SIG-M5 treated with dmso at 0.1 percent for 504 hours (cell line): Measurements from ENCODE around the gene COMMD7.
"Not testable (repeated sequence)": the region's sequence is repeated elsewhere in the genome, so short reads cannot be mapped to it uniquely, and the experiment has no call there.

ENCODE experiments used
- DNase-seq: peaks from one replicate; lab custom pipeline; 2025; ENCODE audit not compliant: unreplicated experiment; lab: John Stamatoyannopoulos, UW

The COMMD7 gene

DNA sequence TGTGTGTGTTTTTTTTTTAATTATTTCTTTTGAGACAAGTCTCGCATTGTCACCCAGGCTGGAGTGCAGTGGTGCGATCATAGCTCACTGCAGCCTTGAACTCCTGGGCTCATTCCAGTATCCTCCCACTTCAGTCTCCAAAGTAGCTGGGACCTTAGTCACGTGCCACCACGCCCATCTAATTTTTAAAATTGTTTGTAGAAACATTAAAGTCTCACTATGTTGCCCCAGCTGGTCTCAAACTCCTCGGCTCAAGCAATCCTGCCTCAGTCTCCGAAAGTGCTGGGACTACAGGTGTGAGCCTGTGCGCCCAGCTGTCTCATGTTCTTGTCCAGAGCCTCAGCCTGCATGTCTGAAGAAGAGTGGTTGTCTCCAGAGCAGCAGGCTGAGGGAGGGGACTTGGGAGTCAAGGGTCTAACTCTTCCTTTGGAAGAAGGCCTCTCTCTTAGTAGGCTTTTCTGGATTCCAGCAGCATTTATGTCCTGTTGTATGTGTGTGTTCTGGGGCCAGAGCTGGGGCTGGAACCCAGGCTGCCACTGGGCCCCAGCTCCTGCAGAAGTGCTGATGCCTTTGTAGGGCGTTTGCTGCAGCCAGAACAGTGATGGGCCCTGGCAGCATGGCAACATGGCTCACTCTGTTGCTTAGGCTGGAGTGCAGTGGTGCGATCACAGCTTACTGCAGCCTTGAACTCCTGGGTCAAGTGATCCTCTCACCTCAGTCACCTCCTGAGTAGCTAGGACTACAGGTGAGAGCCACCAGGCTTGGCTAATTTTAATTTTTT, 24.3 kb upstream of the COMMD7 start:
- no peak for DNase-seq

DNA sequence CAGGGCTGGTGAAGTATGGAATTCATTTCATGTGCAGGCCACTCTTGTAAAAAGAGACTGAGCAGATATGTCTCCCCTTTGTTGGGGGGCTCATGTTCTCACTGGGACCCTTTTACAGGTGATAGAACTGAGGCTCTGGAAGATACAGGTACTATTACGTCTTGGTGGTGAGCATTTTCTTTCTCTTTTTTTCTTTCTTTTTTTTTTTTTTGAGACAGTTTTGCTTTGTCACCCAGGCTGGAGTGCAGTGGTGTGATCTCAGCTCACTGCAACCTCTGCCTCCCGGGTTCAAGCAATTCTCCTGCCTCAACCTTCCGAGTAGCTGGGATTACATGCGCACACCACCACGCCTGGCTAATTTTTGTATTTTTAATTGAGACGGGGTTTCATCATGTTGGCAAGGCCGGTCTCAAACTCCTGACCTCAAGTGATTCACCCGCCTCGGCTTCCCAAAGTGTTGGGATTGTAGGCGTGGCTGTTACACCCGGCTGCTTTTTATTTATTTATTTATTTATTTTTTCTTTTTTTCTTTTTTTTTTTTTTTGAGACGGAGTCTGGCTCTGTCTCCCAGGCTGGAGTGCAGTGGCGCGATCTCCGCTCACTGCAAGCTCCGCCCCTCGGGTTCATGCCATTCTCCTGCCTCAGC, 22.1 kb upstream of the COMMD7 start:
- not testable (repeated sequence) for DNase-seq

DNA sequence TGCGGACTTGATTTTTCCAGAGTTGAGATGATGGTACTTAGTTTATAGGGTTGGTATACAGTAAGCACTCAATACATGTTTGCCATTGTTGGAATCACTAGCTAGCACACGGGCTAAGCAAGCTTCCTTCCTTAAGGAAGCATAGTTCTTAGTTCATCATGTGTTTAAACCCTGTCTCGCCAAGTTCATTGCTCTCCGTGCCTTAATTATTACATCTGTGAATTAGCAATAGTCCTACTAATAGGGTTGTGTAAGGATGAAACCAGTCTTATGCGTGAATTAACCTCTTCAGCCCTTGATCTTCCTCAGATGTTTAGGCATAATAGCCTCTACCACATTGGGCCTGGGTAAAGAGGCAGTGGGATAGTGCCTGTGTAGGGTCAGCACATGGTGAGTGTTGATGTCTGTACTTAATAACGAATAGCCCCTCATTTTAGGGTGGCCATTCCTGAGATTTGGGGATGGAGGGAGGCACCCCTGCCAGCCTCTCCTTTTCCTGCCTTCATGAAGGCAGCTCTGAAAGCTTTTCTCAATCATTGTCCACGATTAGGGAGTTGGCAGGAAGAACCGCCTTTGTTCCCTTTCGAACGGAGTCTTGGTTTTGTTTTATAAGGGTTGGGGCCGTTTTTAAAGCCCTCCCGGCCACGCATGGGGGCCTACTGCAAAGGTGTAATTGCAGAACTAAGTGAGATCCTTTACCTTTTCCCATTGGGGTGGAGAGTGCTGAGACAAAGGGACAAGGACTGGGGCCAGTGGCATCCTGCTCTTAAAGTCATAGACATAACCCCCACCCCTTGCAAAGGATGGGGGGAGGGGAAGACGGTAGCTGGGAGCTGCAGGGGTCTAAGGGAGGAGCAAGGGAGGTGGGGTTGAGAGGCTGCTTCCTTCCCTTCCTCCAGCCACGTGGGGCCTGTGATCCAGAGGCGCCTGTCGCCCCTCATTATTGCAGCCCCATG, 21.0 kb upstream of the COMMD7 start:
- no peak for DNase-seq

DNA sequence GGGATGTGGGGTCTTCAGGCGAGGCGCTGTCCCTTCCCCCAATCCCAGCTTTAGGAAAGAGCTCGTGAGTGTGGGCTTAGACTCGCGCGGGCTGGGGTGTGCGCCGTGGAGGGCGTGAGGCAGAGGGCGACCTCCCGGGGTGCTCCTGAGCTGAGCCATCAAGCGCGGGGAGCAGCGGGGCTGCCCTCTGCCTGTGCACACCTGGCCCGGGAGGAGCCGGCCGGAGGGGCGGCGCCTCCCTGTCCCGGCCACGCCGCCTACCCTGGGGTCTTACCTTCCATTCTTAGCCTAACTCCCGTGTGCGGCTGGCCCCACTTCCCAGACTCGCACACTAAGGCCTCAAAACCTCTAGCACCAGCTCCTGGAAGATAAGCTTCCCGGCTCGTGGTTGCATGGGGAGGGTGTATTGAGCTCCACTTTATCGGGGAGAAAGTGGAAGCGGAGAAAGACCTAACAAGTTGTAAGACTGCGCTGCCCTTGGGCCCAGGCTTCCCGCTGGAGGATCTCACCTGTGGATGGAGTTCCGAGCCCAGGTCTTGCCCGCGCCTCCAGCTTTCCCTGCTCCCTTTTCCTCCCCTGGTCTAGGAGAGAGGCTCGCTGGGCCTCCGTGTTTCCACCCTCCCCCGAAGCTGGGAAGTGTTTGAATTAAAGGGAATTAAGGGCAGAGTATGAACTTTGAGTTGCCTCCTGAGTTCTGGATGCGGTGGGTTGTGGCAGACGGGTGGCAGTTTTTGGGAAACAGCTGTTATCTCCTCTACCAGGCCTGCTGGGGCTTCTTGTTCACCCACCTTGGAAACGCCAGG, 20.1 kb upstream of the COMMD7 start:
- DNase-seq, result no peak

DNA sequence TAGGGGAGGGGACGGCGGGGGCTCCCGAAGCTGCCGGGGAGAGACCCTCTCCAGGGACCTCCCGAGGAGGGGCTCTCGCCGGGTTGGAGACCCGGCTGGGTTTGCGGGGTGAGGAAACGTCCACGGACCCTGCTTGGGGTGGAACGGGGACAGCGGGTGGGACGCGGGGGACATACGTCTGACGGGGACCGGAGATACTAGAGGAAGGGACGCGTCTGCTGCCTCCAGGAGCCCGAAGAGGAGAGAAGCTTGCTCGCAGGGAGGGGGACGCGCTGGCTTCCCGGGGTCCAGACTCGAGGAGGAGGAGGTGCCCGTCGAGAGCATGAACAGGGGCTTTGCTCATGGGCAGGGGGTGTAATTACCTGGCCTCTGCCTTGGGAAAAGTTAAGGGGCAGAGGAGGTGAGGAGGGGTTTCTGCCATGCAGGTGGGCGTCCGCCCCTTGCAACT, 19.5 kb upstream of the COMMD7 start:
- DNase-seq, result peak; percentile 39

DNA sequence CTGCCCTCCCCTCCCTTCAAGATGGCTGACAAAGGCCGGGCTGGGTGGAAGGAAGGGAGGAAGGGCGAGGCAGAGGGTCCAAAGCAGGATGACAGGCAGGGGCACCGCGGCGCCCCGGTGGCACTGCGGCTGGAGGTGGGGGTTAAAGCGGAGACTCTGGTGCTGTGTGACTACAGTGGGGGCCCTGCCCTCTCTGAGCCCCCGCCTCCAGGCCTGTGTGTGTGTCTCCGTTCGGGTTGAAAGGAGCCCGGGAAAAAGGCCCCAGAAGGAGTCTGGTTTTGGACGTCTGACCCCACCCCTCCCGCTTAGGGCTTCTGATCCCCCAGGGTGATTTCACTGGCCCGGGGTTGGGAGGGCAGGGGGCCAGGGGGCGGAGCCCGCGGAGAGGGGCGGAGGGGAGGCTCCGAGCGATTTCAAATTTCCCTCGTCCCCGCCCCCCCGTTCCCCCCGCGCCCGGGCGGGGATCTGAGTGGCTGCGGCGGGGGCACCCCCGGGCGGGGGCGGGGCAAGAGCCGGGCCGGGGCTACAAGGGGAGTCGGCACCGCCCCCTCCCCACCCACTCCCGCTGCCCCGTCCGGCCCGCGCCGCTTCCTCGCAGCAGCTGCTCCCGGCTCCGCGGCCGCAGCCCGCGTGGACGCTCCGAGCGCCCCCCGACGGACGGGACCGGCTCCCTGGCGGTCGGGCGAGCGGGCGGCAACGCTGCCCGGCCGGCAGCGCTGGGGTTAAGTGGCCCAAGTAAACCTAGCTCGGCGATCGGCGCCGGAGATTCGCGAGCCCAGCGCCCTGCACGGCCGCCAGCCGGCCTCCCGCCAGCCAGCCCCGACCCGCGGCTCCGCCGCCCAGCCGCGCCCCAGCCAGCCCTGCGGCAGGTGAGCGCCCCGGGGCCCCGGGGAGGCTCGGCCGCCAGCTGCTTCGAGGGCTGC, 18.8 kb upstream of the COMMD7 start, which contains the start of gene DNMT3B:
Gene DNMT3B, plus strand, starts transcription at position 555 of the 923 bp plus-strand sequence. CDS start 17,939 bp downstream, outside the sequence.
- DNase-seq, result peak; percentile 47

DNA sequence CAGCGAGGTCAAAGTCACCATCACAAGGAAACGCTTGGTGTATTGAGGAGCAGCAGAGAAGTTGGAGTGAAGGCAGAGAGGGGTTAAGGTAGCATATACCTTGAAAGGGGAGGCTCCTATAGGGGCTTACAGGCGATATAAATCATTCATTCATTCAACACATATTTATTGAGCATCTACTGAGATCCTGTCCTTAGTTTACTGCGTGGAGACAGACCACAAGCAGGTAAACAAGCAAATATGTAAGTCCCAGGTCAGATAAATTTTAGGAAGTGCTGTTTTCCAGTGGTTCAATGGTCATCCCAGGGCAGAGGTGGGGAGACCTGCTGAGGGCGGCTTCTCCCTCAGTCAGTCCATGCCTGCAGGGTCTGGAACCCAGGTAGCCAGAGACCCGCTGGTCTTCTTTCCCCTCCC, 18.2 kb upstream of the COMMD7 start:
- no peak for DNase-seq

DNA sequence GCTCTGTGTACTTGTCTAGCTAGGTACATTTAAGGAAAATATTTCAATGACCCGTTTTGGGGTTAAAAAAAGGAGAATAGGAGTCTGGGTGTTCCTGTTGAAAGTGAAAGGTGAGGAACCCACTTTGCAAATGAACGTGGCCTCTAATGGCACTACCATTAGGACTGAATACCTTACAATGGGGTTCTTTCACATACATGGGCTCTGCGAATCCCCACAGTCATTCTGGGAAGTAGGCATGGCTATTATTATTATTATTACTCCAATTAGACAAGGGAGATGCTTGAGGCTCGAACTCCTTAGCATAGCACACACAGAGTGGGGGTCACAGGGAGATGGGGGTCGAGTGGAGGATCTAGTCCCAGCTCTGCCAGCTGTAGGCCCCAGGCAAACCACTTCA, 12.9 kb upstream of the COMMD7 start:
- no peak for DNase-seq

DNA sequence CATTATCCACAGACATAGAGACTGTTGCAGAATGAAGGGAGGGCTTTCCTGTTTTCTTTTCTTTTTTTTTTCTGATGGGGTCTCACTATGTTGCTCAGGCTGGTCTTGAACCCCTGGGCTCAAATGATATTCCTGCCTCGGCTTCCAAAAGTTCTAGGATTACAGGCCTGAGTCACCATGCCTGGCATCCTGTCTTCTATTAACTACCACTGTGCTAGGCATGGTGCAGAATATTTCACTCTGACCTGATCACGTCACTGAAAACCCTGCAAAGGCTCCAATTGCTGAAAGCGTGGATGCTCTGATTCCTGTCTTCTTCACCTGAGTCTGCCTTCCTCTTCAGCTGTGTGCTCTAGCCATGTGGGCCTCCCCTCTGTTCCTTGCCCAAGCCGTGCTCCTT, 10.5 kb upstream of the COMMD7 start:
- no peak for DNase-seq

DNA sequence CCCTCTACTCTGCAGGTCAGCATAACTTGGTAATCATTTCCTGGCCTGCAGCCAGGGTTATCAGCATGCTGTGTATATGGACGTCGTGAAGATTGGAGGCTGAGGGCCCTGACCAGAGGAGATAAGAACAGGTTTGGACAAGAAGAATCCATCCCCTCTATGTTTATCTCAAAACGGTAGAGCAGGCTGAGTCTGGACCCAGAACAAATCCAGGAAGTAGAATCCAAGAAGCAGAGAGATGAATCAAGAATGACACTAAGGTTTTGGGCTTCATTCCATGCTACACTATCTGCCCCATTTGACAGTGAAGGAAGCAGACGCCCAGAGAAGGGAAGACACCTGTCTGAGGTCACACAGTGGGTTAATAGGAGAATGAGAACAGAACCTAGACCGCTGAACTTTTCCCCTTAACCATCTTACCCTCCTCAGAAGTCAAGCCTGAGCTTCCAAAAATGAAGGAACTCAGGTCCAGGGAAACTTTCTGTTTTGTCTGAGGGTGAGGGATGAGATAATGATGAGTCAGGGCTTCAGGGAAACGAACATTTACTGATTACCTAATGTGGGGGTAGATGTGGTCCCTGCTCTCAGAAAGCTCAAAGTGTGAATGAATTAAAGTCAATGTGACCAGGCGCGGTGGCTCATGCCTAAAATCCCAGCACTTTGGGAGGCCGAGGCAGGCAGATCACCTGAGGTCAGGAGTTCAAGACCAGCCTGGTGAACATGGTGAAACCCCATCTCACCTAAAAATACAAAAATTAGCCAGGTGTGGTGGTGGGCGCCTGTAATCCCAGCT, 9.4 kb upstream of the COMMD7 start:
- DNase-seq, result no peak

DNA sequence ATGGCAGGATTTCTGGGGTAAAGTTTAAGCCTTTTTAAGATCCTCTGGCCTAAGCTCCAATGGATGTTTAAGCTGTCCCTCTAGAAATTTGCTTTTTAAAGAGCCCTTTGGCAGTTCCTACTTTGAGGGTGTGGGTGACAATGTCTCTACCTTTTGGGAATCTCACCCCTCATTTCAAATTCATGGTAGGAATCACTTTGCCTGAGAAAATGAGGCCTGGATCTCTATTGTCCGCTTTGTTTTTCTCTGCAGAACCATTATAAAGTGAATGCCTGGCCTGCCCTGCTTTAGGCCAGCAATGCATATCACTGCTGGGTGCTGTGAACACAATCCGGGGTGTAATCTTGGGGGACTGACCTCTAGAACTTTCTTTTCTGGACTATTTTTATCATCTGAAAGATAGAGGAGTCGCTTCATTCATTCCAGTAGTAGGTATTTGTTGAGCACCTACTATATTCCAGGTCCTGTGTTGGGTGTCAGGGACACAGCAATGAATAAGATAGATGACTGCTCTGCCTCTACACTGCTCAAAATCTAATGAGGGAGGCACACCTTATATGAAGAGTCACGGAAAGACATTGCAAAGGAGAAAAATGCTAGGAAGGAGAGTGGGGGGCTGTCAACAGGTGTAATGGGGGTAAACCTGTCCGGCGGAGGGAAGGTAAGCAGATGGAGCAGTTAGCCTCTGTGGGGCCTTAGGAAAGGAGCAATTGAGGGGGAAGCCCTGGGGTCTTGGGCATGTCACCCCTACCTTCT, 8.6 kb upstream of the COMMD7 start:
- DNase-seq, result no peak

DNA sequence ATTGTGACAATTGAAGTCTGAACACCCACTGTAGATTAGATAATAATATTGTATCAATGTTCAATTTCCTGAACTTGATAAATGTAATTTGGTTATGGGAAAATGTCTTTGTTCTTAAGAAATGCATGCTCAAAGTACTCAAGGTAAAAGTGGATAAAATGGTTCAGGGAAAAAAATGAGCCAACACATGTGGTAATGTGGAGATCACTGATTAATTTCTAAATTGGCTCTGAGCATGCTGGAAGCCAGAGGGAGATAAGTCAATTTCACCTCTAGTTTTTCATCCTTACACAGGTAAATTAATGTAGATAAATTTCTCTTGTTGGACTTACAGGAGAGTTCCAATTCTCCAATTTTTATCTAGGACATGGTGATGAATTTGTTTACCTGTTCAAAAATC, 8.0 kb upstream of the COMMD7 start:
- no peak for DNase-seq

DNA sequence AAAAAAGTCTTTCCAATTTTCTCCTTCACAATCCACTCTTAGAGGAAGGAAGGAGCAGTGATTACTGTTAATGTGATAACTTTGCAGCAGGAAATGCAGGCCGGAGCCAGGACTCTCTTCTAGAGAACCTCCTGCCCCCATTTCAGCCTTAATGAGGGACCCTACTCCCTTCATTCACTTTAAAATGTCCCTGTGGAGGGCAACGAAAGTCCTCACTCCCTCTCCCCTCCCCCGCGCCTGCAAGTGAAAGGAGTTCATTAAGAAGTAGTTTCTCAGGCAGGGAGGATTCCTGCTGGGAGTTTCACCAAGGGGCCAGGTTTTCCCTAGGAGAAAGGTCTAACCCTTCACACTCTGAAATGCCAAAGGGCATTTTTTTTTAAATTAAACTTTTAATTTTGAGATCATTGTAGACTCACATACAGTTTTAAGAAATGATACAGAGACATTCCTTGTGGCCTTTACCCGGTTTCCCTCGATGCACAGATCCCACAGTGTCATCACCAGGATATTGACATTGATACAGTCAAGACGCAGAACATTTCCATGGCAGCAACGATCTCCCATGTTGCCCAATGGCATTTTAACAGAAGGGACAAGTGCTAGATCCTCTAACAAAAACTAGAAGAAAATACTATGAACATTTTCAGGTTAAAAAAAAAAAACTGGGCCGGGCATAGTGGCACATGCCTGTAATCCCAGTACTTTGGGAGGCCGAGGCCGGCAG, 6.8 kb upstream of the COMMD7 start:
- no peak for DNase-seq

DNA sequence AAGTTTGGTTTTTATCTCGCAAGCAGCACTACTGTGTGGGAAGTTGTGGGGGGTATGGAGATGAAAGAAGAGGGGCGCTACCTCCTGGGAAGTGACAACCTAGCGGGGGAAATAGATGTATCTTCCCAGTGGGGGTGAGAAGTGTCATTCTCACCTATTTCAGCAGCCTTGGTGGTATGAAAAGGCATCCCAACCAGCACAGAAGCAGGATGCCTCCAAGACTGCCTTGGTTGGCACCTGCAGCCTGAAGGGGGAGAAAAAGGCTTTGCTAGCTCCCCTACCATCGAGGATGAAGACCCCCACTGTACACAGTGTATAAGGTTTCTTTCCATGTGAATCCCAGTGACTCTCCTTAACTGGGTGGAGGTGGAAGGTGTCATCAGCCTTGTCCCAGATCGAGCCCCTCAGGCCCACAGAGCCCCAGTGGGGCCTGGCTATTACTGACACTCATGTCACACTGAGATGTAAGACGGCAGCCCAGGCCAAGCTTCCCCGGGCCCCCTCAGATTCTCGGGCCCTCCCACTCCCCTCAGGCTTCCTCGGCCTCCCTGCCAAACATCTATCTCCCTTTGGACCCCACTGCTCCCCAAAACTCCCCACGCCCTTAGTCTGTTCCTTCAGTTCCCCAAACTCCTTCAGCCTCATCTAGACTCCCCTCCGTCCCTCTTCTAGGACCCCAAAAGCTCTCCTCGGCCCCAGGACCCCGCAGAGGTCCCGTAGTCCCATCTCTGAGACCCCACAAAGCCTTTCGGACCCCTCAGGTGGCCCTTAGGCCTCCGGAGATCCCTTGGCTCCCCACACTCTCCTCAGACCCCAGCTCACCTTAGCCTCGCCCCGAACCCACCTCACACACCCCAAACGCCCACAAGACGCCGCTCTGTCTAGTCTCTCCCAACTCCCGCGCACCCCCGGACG, 688 bp downstream of the COMMD7 start:
- no peak for DNase-seq

DNA sequence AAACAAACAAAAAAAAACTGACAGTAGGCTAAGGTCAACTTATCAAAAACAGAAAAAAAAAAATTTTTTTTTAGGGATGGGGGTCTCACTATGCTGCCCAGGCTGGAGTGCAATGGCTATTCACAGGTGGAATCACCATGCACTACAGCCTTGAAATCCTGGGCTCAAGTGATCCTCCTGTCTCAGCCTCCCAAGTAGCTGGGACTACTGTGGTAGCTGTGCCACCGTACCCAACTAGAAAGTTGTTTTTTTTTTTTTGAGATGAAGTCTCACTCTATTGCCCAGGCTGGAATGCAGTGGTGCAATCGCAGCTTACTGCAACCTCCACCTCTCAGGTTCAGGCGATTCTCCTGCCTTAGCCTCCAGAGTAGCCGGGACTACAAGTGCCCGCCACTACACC, 2.1 kb downstream of the COMMD7 start:
- no peak for DNase-seq
